GM23338 (cell line): Measurements from ENCODE around the gene ACADVL. TPM values are rescaled to one million over a fixed set of nuclear protein-coding genes. Genes with fewer than 3 reads are reported as not detected.
A peak's percentile ranks its signal among the peaks of the same experiment; 100 is the strongest.

Source experiments
- ATAC-seq: fragments of 200-7000 bp; cut with Tn5 transposase; 3 replicates; pipeline ENCODE4 v1.9.1; 2020
- DNase-seq: peaks from one replicate; pipeline ENCODE4 v3.0.0-alpha.2; 2015; ENCODE audit warnings: low spot score
- H2AFZ ChIP-seq: fragments of 200-600 bp; sonication (generic); 2 replicates; pipeline ENCODE4 v1.8.0; 2016; ENCODE audit warnings: antibody characterized with exemption, mild to moderate bottlenecking, moderate library complexity
- H3F3A ChIP-seq: fragments of 200-600 bp; sonication (generic); replicated peaks from 2 replicates; pipeline ENCODE4 v1.8.0; 2017; ENCODE audit warnings: antibody characterized with exemption, mixed run types, low read depth
- H3K27ac ChIP-seq: fragments of 200-600 bp; sonication (generic); 2 replicates; pipeline ENCODE4 v1.6.1; 2016; ENCODE audit warnings: low read depth
- H3K27me3 ChIP-seq: fragments of 200-600 bp; sonication (generic); 2 replicates; pipeline ENCODE4 v1.8.0; 2016; ENCODE audit warnings: mild to moderate bottlenecking, mixed run types, moderate library complexity; ENCODE audit not compliant: insufficient read depth
- H3K36me3 ChIP-seq: fragments of 200-600 bp; sonication (generic); 2 replicates; pipeline ENCODE4 v1.8.0; 2016; ENCODE audit warnings: mild to moderate bottlenecking; ENCODE audit not compliant: insufficient read depth
- H3K4me1 ChIP-seq: fragments of 200-600 bp; sonication (generic); 2 replicates; pipeline ENCODE4 v1.8.0; 2016; ENCODE audit warnings: mild to moderate bottlenecking, moderate library complexity; ENCODE audit not compliant: insufficient read depth
- H3K4me2 ChIP-seq: fragments of 200-600 bp; sonication (generic); 2 replicates; pipeline ENCODE4 v1.7.1; 2017; ENCODE audit warnings: mixed run types
- H3K4me3 ChIP-seq: fragments of 200-600 bp; sonication (generic); 2 replicates; pipeline ENCODE4 v1.6.1; 2016; ENCODE audit warnings: mixed run types
- H3K79me2 ChIP-seq: fragments of 200-600 bp; sonication (generic); replicated peaks from 2 replicates; pipeline ENCODE4 v1.8.0; 2017; ENCODE audit warnings: mild to moderate bottlenecking; ENCODE audit not compliant: insufficient read depth
- H3K9me2 ChIP-seq: fragments of 200-600 bp; sonication (generic); 2 replicates; pipeline ENCODE4 v1.8.0; 2017; ENCODE audit not compliant: insufficient read depth
- H4K20me1 ChIP-seq: fragments of 200-600 bp; sonication (generic); replicated peaks from 2 replicates; pipeline ENCODE4 v1.8.0; 2017; ENCODE audit warnings: mild to moderate bottlenecking; ENCODE audit not compliant: insufficient read depth
- H3K27ac Mint-ChIP-seq: 2 replicates; pipeline ENCODE4 v1.8.0; 2020; ENCODE audit warnings: inconsistent platforms, mild to moderate bottlenecking, moderate library complexity, mixed read lengths
- H3K27me3 Mint-ChIP-seq: 3 replicates; pipeline ENCODE4 v1.8.0; 2022; ENCODE audit warnings: low read depth, mild to moderate bottlenecking, moderate library complexity, mixed read lengths, inconsistent platforms; ENCODE audit not compliant: insufficient read depth, poor library complexity
- H3K36me3 Mint-ChIP-seq: 3 replicates; pipeline ENCODE4 v1.8.0; 2021; ENCODE audit warnings: low read depth, mild to moderate bottlenecking, inconsistent platforms, moderate library complexity, mixed read lengths
- H3K4me1 Mint-ChIP-seq: 3 replicates; pipeline ENCODE4 v1.8.0; 2020; ENCODE audit warnings: mild to moderate bottlenecking, inconsistent platforms, mixed read lengths
- H3K4me3 Mint-ChIP-seq: 3 replicates; pipeline ENCODE4 v1.8.0; 2021; ENCODE audit warnings: moderate library complexity, mild to moderate bottlenecking, inconsistent platforms, mixed read lengths
- H3K9me3 Mint-ChIP-seq: 3 replicates; pipeline ENCODE4 v1.8.0; 2020; ENCODE audit warnings: moderate library complexity, mild to moderate bottlenecking, inconsistent platforms, mixed read lengths
- CREB1 ChIP-seq: fragments of 250-450 bp; sonication (Bioruptor Pico); IDR thresholded peaks from 2 replicates; pipeline ENCODE4 v1.5.0; 2020; ENCODE audit warnings: low read depth, mild to moderate bottlenecking, moderate library complexity
- EZH2 ChIP-seq: fragments of 200-600 bp; sonication (generic); IDR thresholded peaks from one replicate; pipeline ENCODE4 v1.8.0; 2017; ENCODE audit warnings: antibody characterized with exemption, mild to moderate bottlenecking, low read depth; ENCODE audit not compliant: unreplicated experiment
- EZH2phosphoT487 ChIP-seq: fragments of 200-600 bp; sonication (generic); IDR thresholded peaks from one replicate; pipeline ENCODE4 v1.8.1; 2018; ENCODE audit warnings: antibody characterized with exemption; ENCODE audit not compliant: unreplicated experiment
- JUNB ChIP-seq: IDR thresholded peaks from one replicate; pipeline ENCODE4 v1.6.1; 2016; ENCODE audit warnings: antibody characterized with exemption; ENCODE audit not compliant: unreplicated experiment
- NANOG ChIP-seq: IDR thresholded peaks from 2 replicates; pipeline ENCODE4 v1.6.1; 2016; ENCODE audit warnings: antibody characterized with exemption, borderline replicate concordance
- POLR2AphosphoS5 ChIP-seq: IDR thresholded peaks from 2 replicates; pipeline ENCODE4 v1.6.1; 2016; ENCODE audit warnings: antibody characterized with exemption, low read depth
- STAT1 ChIP-seq: IDR thresholded peaks from one replicate; pipeline ENCODE4 v1.6.1; 2016; ENCODE audit warnings: antibody characterized with exemption; ENCODE audit not compliant: unreplicated experiment
- ZNF114 ChIP-seq: fragments of 250-450 bp; sonication (Bioruptor Pico); IDR thresholded peaks from 2 replicates; pipeline ENCODE4 v1.5.0; 2020; ENCODE audit warnings: mild to moderate bottlenecking, moderate library complexity
- ZNF331 ChIP-seq: fragments of 250-450 bp; sonication (Bioruptor Pico); IDR thresholded peaks from 2 replicates; pipeline ENCODE4 v1.5.0; 2020; ENCODE audit warnings: low read depth, mild to moderate bottlenecking, moderate library complexity
- polyA plus RNA-seq: library from polyadenylated mRNA; unstranded; fragments of >200 nt; fragmentation: Nextera tagmentation; extraction: Ambion mirVana; gene quantifications from 2 replicates; pipeline ENCODE4 v1.2.1, GENCODE V29; 2016
- total RNA-seq: library from RNA; depleted of rRNA; stranded (reverse); fragments of >200 nt; shearing (Covaris generic); gene quantifications from 2 replicates; pipeline ENCODE4 v1.2.3, GENCODE V29; 2014
- TF ChIP-seq, protein P1 (sequence below): IDR thresholded peaks from 2 replicates; pipeline ENCODE4 v1.6.1; 2016; ENCODE audit warnings: antibody characterized with exemption
- TF ChIP-seq, protein P2 (sequence below): IDR thresholded peaks from one replicate; pipeline ENCODE4 v1.6.1; 2018; ENCODE audit warnings: antibody characterized with exemption; ENCODE audit not compliant: unreplicated experiment
- TF ChIP-seq, protein P3 (sequence below), 2 experiments: fragments of 200-600 bp in 1 of 2; sonication (generic) in 1 of 2; conservative IDR thresholded peaks; 2 replicates each; pipeline versions ENCODE4 v1.5.1 to v1.6.1; 2016 to 2017; ENCODE audit warnings: antibody characterized with exemption in 2 of 2, low read depth in 2 of 2, mild to moderate bottlenecking in 2 of 2, moderate library complexity in 1 of 2
- TF ChIP-seq, protein P4 (sequence below): fragments of 250-450 bp; sonication (Bioruptor Pico); IDR thresholded peaks from 2 replicates; pipeline ENCODE4 v1.5.0; 2020; ENCODE audit warnings: mild to moderate bottlenecking, moderate library complexity

Gene ACADVL
- total and polyA plus RNA-seq, 2 experiments from 2014 or later = 152 to 156 TPM

DNA sequence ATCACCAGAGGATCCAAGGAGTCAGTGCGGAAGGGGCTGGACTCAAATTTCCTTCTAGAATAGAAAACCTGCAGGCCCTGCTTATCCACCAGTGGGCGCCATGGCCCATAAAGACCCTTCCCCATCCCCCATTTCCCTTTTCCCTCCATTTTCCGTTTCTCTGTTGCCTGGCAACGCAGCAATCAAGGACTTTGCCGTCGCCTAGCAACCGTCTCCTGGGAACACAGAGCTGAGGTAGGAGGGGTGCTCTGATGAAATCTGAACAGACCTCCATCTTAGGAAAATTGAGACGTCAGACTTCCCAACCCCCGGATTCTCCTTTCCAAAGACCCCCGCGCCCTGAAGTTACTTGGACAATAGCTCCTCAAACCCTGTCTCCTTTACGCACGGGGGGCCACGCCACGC, 5.8 kb upstream of the ACADVL start:
- H3K4me1 ChIP-seq = peaks cover 55% of the 10 kb centered on the region
- Mint-ChIP-seq H3K27me3 (peaks cover 33% of the 10 kb centered on the region), H3K36me3 (peaks cover 3% of the 10 kb centered on the region; the same call in 2 of the 3 replicates), H3K4me1 (peaks cover 63% of the 10 kb centered on the region), H3K27ac (peak overlapping the region; percentile 99), H3K4me3 (peak overlapping the region; percentile 70), H3K9me3 (no peaks in the 10 kb centered on the region; the same call in 2 of the 3 replicates)
- peak; percentile 100 for DNase-seq
- peaks cover 15% of the 10 kb centered on the region for H3F3A ChIP-seq
- peak; percentile 5 for ATAC-seq
- TF ChIP-seq CREB1 = peak; percentile 35; the same call in 1 of the 2 replicates
- TF ChIP-seq, protein P1, sequence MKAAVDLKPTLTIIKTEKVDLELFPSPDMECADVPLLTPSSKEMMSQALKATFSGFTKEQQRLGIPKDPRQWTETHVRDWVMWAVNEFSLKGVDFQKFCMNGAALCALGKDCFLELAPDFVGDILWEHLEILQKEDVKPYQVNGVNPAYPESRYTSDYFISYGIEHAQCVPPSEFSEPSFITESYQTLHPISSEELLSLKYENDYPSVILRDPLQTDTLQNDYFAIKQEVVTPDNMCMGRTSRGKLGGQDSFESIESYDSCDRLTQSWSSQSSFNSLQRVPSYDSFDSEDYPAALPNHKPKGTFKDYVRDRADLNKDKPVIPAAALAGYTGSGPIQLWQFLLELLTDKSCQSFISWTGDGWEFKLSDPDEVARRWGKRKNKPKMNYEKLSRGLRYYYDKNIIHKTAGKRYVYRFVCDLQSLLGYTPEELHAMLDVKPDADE = 0 out of 2 replicates have a peak, but pooled peaks have one; percentile 23
- no peak for TF ChIP-seq EZH2
- TF ChIP-seq ZNF114 = no peak
- no peak for TF ChIP-seq EZH2phosphoT487
- TF ChIP-seq, protein P2, sequence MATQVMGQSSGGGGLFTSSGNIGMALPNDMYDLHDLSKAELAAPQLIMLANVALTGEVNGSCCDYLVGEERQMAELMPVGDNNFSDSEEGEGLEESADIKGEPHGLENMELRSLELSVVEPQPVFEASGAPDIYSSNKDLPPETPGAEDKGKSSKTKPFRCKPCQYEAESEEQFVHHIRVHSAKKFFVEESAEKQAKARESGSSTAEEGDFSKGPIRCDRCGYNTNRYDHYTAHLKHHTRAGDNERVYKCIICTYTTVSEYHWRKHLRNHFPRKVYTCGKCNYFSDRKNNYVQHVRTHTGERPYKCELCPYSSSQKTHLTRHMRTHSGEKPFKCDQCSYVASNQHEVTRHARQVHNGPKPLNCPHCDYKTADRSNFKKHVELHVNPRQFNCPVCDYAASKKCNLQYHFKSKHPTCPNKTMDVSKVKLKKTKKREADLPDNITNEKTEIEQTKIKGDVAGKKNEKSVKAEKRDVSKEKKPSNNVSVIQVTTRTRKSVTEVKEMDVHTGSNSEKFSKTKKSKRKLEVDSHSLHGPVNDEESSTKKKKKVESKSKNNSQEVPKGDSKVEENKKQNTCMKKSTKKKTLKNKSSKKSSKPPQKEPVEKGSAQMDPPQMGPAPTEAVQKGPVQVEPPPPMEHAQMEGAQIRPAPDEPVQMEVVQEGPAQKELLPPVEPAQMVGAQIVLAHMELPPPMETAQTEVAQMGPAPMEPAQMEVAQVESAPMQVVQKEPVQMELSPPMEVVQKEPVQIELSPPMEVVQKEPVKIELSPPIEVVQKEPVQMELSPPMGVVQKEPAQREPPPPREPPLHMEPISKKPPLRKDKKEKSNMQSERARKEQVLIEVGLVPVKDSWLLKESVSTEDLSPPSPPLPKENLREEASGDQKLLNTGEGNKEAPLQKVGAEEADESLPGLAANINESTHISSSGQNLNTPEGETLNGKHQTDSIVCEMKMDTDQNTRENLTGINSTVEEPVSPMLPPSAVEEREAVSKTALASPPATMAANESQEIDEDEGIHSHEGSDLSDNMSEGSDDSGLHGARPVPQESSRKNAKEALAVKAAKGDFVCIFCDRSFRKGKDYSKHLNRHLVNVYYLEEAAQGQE = no peak
- no peak for TF ChIP-seq STAT1
- TF ChIP-seq NANOG = peak; percentile 13; the same call in 1 of the 2 replicates
- TF ChIP-seq, protein P3, sequence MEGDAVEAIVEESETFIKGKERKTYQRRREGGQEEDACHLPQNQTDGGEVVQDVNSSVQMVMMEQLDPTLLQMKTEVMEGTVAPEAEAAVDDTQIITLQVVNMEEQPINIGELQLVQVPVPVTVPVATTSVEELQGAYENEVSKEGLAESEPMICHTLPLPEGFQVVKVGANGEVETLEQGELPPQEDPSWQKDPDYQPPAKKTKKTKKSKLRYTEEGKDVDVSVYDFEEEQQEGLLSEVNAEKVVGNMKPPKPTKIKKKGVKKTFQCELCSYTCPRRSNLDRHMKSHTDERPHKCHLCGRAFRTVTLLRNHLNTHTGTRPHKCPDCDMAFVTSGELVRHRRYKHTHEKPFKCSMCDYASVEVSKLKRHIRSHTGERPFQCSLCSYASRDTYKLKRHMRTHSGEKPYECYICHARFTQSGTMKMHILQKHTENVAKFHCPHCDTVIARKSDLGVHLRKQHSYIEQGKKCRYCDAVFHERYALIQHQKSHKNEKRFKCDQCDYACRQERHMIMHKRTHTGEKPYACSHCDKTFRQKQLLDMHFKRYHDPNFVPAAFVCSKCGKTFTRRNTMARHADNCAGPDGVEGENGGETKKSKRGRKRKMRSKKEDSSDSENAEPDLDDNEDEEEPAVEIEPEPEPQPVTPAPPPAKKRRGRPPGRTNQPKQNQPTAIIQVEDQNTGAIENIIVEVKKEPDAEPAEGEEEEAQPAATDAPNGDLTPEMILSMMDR (conservative IDR thresholded peaks at IDR 0.05; ENCODE audit: low read depth in 2 of 2) = peak; percentile 86 to 88
- no peak for TF ChIP-seq POLR2AphosphoS5
- no peak for TF ChIP-seq JUNB
- TF ChIP-seq, protein P4, sequence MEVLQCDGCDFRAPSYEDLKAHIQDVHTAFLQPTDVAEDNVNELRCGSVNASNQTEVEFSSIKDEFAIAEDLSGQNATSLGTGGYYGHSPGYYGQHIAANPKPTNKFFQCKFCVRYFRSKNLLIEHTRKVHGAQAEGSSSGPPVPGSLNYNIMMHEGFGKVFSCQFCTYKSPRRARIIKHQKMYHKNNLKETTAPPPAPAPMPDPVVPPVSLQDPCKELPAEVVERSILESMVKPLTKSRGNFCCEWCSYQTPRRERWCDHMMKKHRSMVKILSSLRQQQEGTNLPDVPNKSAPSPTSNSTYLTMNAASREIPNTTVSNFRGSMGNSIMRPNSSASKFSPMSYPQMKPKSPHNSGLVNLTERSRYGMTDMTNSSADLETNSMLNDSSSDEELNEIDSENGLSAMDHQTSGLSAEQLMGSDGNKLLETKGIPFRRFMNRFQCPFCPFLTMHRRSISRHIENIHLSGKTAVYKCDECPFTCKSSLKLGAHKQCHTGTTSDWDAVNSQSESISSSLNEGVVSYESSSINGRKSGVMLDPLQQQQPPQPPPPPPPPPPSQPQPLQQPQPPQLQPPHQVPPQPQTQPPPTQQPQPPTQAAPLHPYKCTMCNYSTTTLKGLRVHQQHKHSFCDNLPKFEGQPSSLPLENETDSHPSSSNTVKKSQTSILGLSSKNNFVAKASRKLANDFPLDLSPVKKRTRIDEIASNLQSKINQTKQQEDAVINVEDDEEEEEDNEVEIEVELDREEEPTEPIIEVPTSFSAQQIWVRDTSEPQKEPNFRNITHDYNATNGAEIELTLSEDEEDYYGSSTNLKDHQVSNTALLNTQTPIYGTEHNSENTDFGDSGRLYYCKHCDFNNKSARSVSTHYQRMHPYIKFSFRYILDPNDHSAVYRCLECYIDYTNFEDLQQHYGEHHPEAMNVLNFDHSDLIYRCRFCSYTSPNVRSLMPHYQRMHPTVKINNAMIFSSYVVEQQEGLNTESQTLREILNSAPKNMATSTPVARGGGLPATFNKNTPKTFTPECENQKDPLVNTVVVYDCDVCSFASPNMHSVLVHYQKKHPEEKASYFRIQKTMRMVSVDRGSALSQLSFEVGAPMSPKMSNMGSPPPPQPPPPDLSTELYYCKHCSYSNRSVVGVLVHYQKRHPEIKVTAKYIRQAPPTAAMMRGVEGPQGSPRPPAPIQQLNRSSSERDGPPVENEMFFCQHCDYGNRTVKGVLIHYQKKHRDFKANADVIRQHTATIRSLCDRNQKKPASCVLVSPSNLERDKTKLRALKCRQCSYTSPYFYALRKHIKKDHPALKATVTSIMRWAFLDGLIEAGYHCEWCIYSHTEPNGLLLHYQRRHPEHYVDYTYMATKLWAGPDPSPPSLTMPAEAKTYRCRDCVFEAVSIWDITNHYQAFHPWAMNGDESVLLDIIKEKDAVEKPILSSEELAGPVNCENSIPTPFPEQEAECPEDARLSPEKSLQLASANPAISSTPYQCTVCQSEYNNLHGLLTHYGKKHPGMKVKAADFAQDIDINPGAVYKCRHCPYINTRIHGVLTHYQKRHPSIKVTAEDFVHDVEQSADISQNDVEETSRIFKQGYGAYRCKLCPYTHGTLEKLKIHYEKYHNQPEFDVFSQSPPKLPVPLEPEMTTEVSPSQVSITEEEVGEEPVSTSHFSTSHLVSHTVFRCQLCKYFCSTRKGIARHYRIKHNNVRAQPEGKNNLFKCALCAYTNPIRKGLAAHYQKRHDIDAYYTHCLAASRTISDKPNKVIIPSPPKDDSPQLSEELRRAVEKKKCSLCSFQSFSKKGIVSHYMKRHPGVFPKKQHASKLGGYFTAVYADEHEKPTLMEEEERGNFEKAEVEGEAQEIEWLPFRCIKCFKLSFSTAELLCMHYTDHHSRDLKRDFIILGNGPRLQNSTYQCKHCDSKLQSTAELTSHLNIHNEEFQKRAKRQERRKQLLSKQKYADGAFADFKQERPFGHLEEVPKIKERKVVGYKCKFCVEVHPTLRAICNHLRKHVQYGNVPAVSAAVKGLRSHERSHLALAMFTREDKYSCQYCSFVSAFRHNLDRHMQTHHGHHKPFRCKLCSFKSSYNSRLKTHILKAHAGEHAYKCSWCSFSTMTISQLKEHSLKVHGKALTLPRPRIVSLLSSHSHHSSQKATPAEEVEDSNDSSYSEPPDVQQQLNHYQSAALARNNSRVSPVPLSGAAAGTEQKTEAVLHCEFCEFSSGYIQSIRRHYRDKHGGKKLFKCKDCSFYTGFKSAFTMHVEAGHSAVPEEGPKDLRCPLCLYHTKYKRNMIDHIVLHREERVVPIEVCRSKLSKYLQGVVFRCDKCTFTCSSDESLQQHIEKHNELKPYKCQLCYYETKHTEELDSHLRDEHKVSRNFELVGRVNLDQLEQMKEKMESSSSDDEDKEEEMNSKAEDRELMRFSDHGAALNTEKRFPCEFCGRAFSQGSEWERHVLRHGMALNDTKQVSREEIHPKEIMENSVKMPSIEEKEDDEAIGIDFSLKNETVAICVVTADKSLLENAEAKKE (CRISPR knock-in tag) = no peak
- TF ChIP-seq ZNF331 (CRISPR knock-in tag) = no peak
- H3K4me2 ChIP-seq = peak overlapping the region; percentile 68
- no peaks in the 10 kb centered on the region for H3K36me3 ChIP-seq
- H3K27me3 ChIP-seq = no peaks in the 10 kb centered on the region
- H3K4me3 ChIP-seq = peak overlapping the region; percentile 70
- no peaks in the 10 kb centered on the region; the same call in 1 of the 2 replicates for H4K20me1 ChIP-seq
- H3K9me2 ChIP-seq = no peaks in the 10 kb centered on the region
- H3K79me2 ChIP-seq = peaks cover 50% of the 10 kb centered on the region
- no peak overlapping the region for H2AFZ ChIP-seq
- peak overlapping the region; percentile 59; the same call in 1 of the 2 replicates for H3K27ac ChIP-seq
